CD4-positive, CD25-positive, alpha-beta regulatory T cell (primary cell): ENCODE data around the gene STK33. TPM values are rescaled to one million over a fixed set of nuclear protein-coding genes. Genes with fewer than 3 reads are reported as not detected.

Experiments
- ATAC-seq, 2 donors: fragments of 150-1000 bp; cut with Tn5 transposase; one replicate each; pipeline ENCODE4 v1.10.0; 2021; ENCODE audit warnings: low read depth in 2 of 2, moderate number of reproducible peaks in 2 of 2, moderate library complexity in 1 of 2
- DNase-seq, 3 donors: peaks; one replicate each; pipeline versions ENCODE4 v3.0.0 to v3.0.0-alpha.2; 2012 to 2022; ENCODE audit warnings: mixed read lengths in 1 of 3
- H3K27ac ChIP-seq: one replicate; pipeline ENCODE4 v1.7.0; 2013; ENCODE audit warnings: mild to moderate bottlenecking, low read length; ENCODE audit not compliant: insufficient read depth, poor library complexity, severe bottlenecking
- H3K27me3 ChIP-seq: one replicate; pipeline ENCODE4 v1.7.0; 2013; ENCODE audit warnings: low read length; ENCODE audit not compliant: control insufficient read depth, insufficient read depth
- H3K36me3 ChIP-seq: one replicate; pipeline ENCODE4 v1.7.0; 2013; ENCODE audit warnings: mild to moderate bottlenecking, low read length, moderate library complexity; ENCODE audit not compliant: control insufficient read depth, insufficient read depth
- H3K4me1 ChIP-seq: 2 replicates; pipeline ENCODE4 v1.7.0; 2013; ENCODE audit warnings: mild to moderate bottlenecking, low read length; ENCODE audit not compliant: insufficient read depth, control insufficient read depth, poor library complexity, severe bottlenecking
- H3K4me3 ChIP-seq: one replicate; pipeline ENCODE4 v1.7.0; 2013; ENCODE audit warnings: low read depth, mild to moderate bottlenecking, low read length, moderate library complexity
- H3K9me3 ChIP-seq, 2 experiments: 1 replicate in 1 of 2; 2 replicates in 1 of 2; pipeline ENCODE4 v1.7.0; 2013; ENCODE audit warnings: low read length in 2 of 2, mild to moderate bottlenecking in 1 of 2, moderate library complexity in 1 of 2; ENCODE audit not compliant: control insufficient read depth in 2 of 2
- H3K27ac Mint-ChIP-seq, 3 donors: one replicate each; pipeline ENCODE4 v1.8.0; 2020 to 2022; ENCODE audit warnings: mild to moderate bottlenecking in 3 of 3, mixed read lengths in 3 of 3, moderate library complexity in 2 of 3
- H3K27me3 Mint-ChIP-seq: one replicate; pipeline ENCODE4 v1.8.0; 2022; ENCODE audit warnings: mild to moderate bottlenecking, mixed read lengths
- H3K36me3 Mint-ChIP-seq: one replicate; pipeline ENCODE4 v1.8.0; 2020; ENCODE audit warnings: mixed read lengths
- H3K4me1 Mint-ChIP-seq, 4 donors: one replicate each; pipeline ENCODE4 v1.8.0; 2020 to 2022; ENCODE audit warnings: mixed read lengths in 4 of 4, mild to moderate bottlenecking in 1 of 4
- H3K4me3 Mint-ChIP-seq, 4 donors: one replicate each; pipeline ENCODE4 v1.8.0; 2020 to 2022; ENCODE audit warnings: mild to moderate bottlenecking in 4 of 4, mixed read lengths in 4 of 4, moderate library complexity in 3 of 4
- H3K9me3 Mint-ChIP-seq, 7 donors: one replicate each; pipeline ENCODE4 v1.8.0; 2020 to 2022; ENCODE audit warnings: mixed read lengths in 7 of 7, mild to moderate bottlenecking in 3 of 7, moderate library complexity in 2 of 7
- polyA plus RNA-seq, 4 donors: library from polyadenylated mRNA; unstranded; fragments of 300-500 nt; fragmentation: Illumina TruSeq; gene quantifications; one replicate each; pipeline ENCODE4 v1.2.3, GENCODE V29; 2021
- total RNA-seq: library from RNA; stranded (reverse); gene quantifications from one replicate; pipeline ENCODE4 v1.2.3, GENCODE V29; 2022

STK33 gene
- total and polyA plus RNA-seq, 5 donors from 2014 or later: 0.44 to 0.49 TPM; not detected in 3

DNA sequence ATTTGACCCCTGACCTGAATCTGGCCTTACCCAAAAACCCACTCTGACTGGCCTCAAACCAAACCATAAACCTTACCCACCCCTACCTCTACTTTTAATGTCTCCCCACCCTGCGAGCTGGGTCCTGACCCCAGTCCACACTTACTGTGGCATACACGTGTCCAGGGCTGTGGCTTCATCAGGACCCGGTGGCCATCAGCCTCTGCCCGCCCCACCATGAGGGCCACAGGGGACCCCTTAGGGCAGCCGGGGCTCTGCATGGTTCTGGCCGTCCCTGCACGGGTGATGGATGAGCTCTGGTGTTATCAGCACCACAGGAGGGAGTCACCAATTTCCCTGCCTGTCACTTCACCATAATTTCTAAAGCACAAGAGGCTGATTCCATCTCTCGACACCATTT lies 242.8 kb downstream of the STK33 start:
- no peak overlapping the region for H3K27ac Mint-ChIP-seq
- H3K36me3 ChIP-seq: no peaks in the 10 kb centered on the region
- no peaks in the 10 kb centered on the region for H3K9me3 ChIP-seq
- H3K27me3 Mint-ChIP-seq: peaks cover 20% of the 10 kb centered on the region
- H3K4me1 Mint-ChIP-seq: peaks cover 0 to 2% (median 0%) of the 10 kb centered on the region in 4 donors
- no peak overlapping the region for H3K4me3 ChIP-seq
- H3K27me3 ChIP-seq: no peaks in the 10 kb centered on the region
- no peak overlapping the region for H3K27ac ChIP-seq
- DNase-seq (no peak), ATAC-seq (no peak)
- peaks cover 0 to 3% (median 0%) of the 10 kb centered on the region in 7 donors for H3K9me3 Mint-ChIP-seq
- H3K4me3 Mint-ChIP-seq: no peak overlapping the region
- H3K4me1 ChIP-seq: no peaks in the 10 kb centered on the region
- no peaks in the 10 kb centered on the region for H3K36me3 Mint-ChIP-seq

DNA sequence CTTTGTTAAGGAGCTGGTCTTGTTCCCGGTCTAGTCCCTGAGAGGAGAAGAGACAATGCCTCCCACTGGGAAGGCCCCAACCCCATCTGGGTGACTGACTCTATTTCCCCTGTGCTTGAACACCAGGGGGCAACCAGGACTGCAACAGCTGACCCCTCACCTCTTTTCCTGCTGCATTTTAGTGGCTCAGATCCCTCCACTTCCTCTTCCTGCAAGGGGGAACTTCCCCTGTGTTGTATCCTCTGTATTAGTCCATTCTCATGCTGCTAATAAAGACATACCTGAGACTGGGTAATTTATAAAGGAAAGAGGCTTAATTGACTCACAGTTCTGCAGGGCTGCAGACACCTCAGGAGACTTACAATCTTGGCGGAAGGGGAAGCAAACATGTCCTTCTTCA lies 246.1 kb downstream of the STK33 start:
- Histone ChIP-seq H3K9me3 (no peaks in the 10 kb centered on the region), H3K36me3 (no peaks in the 10 kb centered on the region), H3K27me3 (no peaks in the 10 kb centered on the region), H3K27ac (no peak overlapping the region), H3K4me1 (no peaks in the 10 kb centered on the region), H3K4me3 (no peak overlapping the region)
- Mint-ChIP-seq H3K4me3 (no peak overlapping the region), H3K36me3 (no peaks in the 10 kb centered on the region), H3K27me3 (peaks cover 15% of the 10 kb centered on the region), H3K9me3 (peaks cover 0 to 2% (median 0%) of the 10 kb centered on the region in 7 donors), H3K27ac (no peak overlapping the region), H3K4me1 (no peaks in the 10 kb centered on the region)
- ATAC-seq (no peak), DNase-seq (no peak)

DNA sequence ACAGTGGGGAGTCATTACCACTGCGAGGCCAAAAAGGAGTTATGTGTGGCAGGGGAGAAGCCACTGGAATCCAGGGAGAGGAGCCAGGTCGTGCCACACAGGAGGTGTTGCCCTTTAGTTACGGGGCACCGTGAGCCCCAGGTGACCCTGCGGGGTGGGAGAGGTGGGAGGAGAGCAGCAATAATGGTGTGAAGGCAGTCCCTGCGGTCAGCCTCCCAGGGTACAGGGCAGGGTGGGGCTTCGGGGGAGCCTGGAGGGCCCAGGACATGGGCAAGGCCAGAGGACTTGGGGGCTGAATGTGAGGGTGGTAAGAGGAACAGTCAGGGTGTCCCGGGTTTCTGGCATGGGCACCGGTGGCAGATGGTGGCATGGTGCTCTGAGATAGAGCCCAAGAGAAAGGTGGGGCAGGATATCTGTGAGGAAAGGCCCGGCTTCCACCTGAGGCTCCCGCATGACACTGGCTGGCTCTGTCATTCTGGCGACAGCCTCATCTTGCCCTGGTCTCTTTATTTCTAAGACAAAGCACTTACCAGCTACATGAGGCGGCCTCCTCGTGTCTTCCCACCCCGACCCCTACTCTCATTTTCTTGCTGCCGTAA lies 247.8 kb downstream of the STK33 start:
- no peak overlapping the region for H3K27ac ChIP-seq
- no peak overlapping the region for H3K4me3 ChIP-seq
- H3K27me3 ChIP-seq: no peaks in the 10 kb centered on the region
- DNase-seq (no peak), ATAC-seq (no peak)
- no peaks in the 10 kb centered on the region for H3K4me1 Mint-ChIP-seq
- no peak overlapping the region for H3K4me3 Mint-ChIP-seq
- H3K9me3 ChIP-seq: no peaks in the 10 kb centered on the region
- H3K27ac Mint-ChIP-seq: no peak overlapping the region
- no peaks in the 10 kb centered on the region for H3K36me3 Mint-ChIP-seq
- peaks cover 0 to 2% (median 0%) of the 10 kb centered on the region in 7 donors for H3K9me3 Mint-ChIP-seq
- peaks cover 20% of the 10 kb centered on the region for H3K27me3 Mint-ChIP-seq
- H3K4me1 ChIP-seq: no peaks in the 10 kb centered on the region
- no peaks in the 10 kb centered on the region for H3K36me3 ChIP-seq

DNA sequence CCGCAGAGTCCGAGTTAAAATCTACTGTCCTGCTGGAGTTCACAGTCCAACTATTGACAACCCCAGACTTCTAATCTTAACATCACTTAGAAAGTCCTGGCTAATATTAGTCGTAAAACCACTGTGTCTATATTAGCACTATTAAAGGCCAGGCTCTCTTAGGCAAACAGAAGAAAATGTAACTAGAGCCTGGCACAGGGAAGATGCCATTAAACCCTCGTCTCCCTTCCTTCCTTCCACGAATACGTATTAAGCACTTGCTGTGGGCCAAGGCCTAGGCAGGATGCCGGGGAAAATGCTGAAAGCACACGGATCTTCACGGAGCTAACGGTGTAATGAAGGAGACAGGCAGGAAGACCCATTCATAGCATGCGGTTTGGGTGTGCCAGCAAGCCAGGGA lies 248.8 kb downstream of the STK33 start:
- Histone ChIP-seq H3K4me1 (no peaks in the 10 kb centered on the region), H3K36me3 (no peaks in the 10 kb centered on the region), H3K27me3 (no peaks in the 10 kb centered on the region), H3K4me3 (no peak overlapping the region), H3K27ac (no peak overlapping the region), H3K9me3 (no peaks in the 10 kb centered on the region)
- no peaks in the 10 kb centered on the region for H3K4me1 Mint-ChIP-seq
- peaks cover 0 to 2% (median 0%) of the 10 kb centered on the region in 7 donors for H3K9me3 Mint-ChIP-seq
- no peaks in the 10 kb centered on the region for H3K36me3 Mint-ChIP-seq
- peaks cover 20% of the 10 kb centered on the region for H3K27me3 Mint-ChIP-seq
- ATAC-seq (no peak), DNase-seq (no peak)
- H3K27ac Mint-ChIP-seq: no peak overlapping the region
- no peak overlapping the region for H3K4me3 Mint-ChIP-seq

DNA sequence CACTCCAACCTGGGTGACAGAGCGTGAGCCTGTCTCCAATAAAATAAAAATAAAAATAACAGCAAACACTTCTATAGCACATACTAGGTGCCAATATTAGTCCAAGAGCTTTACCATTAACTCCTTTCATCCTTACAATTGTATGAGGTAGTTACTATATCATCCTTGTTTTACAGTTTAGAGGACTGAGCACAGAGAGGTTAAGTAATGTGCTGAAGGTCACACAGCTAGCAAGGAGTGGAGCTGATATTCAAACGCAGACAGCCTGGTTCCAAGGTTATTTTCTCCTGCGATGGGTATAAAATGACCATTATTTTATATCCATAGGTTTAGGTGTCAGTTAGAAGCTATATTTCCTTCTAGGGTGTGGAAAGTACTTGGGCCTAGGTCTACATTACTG lies 249.7 kb downstream of the STK33 start:
- Mint-ChIP-seq H3K36me3 (no peaks in the 10 kb centered on the region), H3K27ac (no peak overlapping the region), H3K9me3 (peaks cover 0 to 2% (median 0%) of the 10 kb centered on the region in 7 donors), H3K4me3 (no peak overlapping the region), H3K27me3 (peaks cover 20% of the 10 kb centered on the region), H3K4me1 (no peaks in the 10 kb centered on the region)
- no peak for DNase-seq
- ATAC-seq: no peak
- Histone ChIP-seq H3K36me3 (no peaks in the 10 kb centered on the region), H3K27me3 (no peaks in the 10 kb centered on the region), H3K4me1 (no peaks in the 10 kb centered on the region), H3K27ac (no peak overlapping the region), H3K9me3 (no peaks in the 10 kb centered on the region), H3K4me3 (no peak overlapping the region)

DNA sequence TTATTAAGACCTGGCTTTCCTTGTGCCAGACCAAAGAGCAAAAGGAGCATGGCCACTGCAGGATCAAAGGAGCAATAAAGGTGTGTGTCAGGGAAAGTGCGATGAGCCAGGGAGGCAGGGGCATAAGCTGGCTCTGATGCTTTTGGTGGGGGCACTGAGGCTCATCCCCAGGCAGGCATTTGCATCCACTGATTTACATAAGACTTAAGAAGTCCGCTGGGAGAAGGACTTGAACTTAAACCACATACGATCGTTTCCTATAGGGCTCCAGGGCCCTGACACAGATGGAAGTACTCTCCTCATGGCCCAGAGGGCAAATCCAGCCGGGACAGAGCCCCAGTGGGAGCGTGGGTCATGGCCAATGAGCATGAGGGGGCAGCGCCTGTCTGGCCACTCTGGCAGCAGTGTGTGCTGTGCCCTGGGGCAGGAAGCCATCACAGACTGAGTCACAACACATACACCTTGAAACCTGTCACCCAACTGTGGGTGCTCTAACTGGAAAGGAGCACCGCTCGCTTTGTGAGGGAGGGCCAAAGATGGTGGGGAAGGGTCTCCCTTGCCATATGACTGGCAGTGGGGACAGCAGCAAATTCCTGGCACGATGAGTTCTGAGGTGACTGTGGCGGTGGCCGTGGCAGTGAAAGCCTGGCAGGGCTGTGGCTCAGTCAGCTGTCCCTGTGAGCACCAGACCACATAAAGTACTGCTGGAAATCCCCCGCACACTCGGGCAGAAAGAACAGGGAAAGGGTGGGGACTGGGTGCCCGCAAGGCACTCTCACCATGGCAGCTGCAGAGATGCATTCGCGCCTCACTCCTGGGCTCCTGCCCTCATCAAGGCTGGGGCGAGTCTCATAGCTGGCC lies 251.0 kb downstream of the STK33 start:
- no peaks in the 10 kb centered on the region for H3K36me3 Mint-ChIP-seq
- H3K4me3 Mint-ChIP-seq: no peak overlapping the region
- H3K27ac Mint-ChIP-seq: peak overlapping the region in 1 of 3 donors; percentile 56
- H3K27ac ChIP-seq: no peak overlapping the region
- ATAC-seq: peak; percentile 31 to 36
- H3K27me3 Mint-ChIP-seq: peaks cover 15% of the 10 kb centered on the region
- no peak for DNase-seq
- no peaks in the 10 kb centered on the region for H3K4me1 ChIP-seq
- no peaks in the 10 kb centered on the region for H3K4me1 Mint-ChIP-seq
- H3K9me3 Mint-ChIP-seq: peaks cover 0 to under 1% (median 0%) of the 10 kb centered on the region in 7 donors
- no peak overlapping the region for H3K4me3 ChIP-seq
- no peaks in the 10 kb centered on the region for H3K27me3 ChIP-seq
- H3K9me3 ChIP-seq: no peaks in the 10 kb centered on the region
- no peaks in the 10 kb centered on the region for H3K36me3 ChIP-seq

DNA sequence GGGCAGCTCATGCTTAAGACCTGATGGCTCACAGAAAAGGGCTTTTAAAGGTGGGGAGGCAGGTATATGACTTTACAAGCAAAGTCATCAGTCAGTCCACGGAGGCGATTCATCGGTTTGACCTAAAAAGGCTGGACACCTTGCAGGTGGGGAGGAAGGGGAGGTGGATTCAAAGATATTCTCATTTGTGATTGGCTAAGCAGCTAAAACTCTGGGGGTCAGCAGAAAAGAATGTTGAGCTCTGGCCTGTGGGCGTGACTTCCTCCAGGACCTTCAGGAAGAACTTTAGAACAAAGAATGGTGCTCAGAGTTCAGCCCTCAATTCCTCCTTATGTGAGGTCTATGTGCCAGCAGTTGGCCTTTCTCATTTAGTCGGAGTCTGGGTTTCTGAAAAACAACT lies 252.0 kb downstream of the STK33 start:
- Histone ChIP-seq H3K27ac (no peak overlapping the region), H3K9me3 (no peaks in the 10 kb centered on the region), H3K36me3 (no peaks in the 10 kb centered on the region), H3K4me3 (no peak overlapping the region), H3K27me3 (no peaks in the 10 kb centered on the region), H3K4me1 (no peaks in the 10 kb centered on the region)
- Mint-ChIP-seq H3K4me3 (no peak overlapping the region), H3K27ac (no peak overlapping the region), H3K4me1 (peaks cover 0 to 3% (median 0%) of the 10 kb centered on the region in 4 donors), H3K9me3 (no peaks in the 10 kb centered on the region), H3K36me3 (no peaks in the 10 kb centered on the region), H3K27me3 (peaks cover 10% of the 10 kb centered on the region)
- no peak for ATAC-seq
- no peak for DNase-seq
